ENCODE data around the gene MOSPD3.

Gene MOSPD3

GRCh38 chr7:100572281-100572948 is 39.9 kb upstream of the MOSPD3 start:
- Histone ChIP-seq H3K4me1 (ENCODE audit: insufficient read depth, low read length) (peaks cover 18% of the 10 kb centered on the region; the same call in 1 of the 2 replicates), H3K36me3 (ENCODE audit: insufficient read depth, low read length) (no peaks in the 10 kb centered on the region), H3K9me3 (ENCODE audit: control insufficient read depth, insufficient read depth, low read length) (no peaks in the 10 kb centered on the region), H3K9ac (ENCODE audit: low read depth, low read length) (no peak overlapping the region)

- H3K9ac ChIP-seq (ENCODE audit: low read depth, low read length) = no peak overlapping the region
- H3K9me3 ChIP-seq (ENCODE audit: control insufficient read depth, insufficient read depth, low read length) = no peaks in the 10 kb centered on the region
- peaks cover 16% of the 10 kb centered on the region; the same call in 1 of the 2 replicates for H3K4me1 ChIP-seq (ENCODE audit: insufficient read depth, low read length)
- no peaks in the 10 kb centered on the region for H3K36me3 ChIP-seq (ENCODE audit: insufficient read depth, low read length)
Measured at GRCh38 chr7:100572949-100573675, 39.2 kb upstream of the MOSPD3 start.

GRCh38 chr7:100573691-100574361 is 38.5 kb upstream of the MOSPD3 start, which contains the start of gene SAP25:
Gene SAP25, minus strand, starts transcription at chr7:100573900. Its CDS starts 158 bp downstream, at chr7:100573742.
- H3K4me1 ChIP-seq (ENCODE audit: insufficient read depth, low read length) = peaks cover 15% of the 10 kb centered on the region; the same call in 1 of the 2 replicates
- no peak within 1 kb of the TSS for H3K9ac ChIP-seq (ENCODE audit: low read depth, low read length)
- H3K36me3 ChIP-seq (ENCODE audit: insufficient read depth, low read length) = no peaks in the 10 kb centered on the region
- no peaks in the 10 kb centered on the region for H3K9me3 ChIP-seq (ENCODE audit: control insufficient read depth, insufficient read depth, low read length)

DNA sequence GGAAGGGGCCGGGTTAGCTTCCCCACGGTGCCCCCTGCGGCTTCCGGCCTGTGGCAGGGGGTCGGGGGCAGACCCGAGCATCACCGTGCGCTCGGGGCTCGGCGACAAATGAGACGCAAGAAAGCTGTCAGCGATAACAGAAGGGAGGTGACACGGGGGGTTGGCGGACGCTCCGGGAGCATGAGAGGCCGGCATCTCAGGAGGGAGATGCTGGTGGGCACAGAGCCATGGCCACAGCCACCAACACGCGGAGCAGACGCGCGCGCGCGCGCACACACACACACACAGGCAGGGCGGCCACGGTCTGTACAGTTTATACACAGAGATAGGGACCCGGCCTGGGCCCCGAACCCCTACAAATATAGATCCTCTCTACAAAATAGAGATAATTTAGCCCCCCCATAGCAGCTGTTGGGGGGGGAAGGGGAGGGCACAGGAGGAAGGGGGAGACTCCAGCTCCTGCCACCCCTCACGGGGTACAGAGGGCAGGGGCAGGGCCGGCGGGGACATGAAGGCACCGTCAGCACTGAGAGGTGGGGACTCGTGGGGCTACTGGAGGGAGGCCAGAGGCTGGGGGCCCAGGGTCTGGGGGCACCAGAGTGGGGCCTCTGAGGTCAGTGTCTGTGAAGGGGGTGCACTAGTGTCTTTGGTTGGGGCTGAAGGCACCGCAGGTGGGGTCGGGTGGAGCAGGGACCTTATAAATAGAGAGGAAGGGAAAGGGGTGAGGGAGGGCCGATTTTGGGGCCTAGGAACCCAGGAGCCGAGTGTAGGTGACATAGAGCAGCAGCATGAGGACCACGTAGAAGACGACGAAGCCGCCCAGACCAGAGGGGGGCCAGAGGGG is 37.8 kb upstream of the MOSPD3 start:
- H3K9ac ChIP-seq (ENCODE audit: low read depth, low read length) = no peak overlapping the region
- peaks cover 10% of the 10 kb centered on the region; the same call in 1 of the 2 replicates for H3K4me1 ChIP-seq (ENCODE audit: insufficient read depth, low read length)
- no peaks in the 10 kb centered on the region for H3K9me3 ChIP-seq (ENCODE audit: control insufficient read depth, insufficient read depth, low read length)
- 0 out of 2 replicates have a peak, but pooled peaks cover under 1% of the 10 kb centered on the region for H3K36me3 ChIP-seq (ENCODE audit: insufficient read depth, low read length)

- H3K36me3 ChIP-seq (ENCODE audit: insufficient read depth, low read length) = 0 out of 2 replicates have a peak, but pooled peaks cover 4% of the 10 kb centered on the region
- H3K4me1 ChIP-seq (ENCODE audit: insufficient read depth, low read length) = peaks cover 10% of the 10 kb centered on the region; the same call in 1 of the 2 replicates
Measured at GRCh38 chr7:100575206-100575631, 37.1 kb upstream of the MOSPD3 start.

DNA sequence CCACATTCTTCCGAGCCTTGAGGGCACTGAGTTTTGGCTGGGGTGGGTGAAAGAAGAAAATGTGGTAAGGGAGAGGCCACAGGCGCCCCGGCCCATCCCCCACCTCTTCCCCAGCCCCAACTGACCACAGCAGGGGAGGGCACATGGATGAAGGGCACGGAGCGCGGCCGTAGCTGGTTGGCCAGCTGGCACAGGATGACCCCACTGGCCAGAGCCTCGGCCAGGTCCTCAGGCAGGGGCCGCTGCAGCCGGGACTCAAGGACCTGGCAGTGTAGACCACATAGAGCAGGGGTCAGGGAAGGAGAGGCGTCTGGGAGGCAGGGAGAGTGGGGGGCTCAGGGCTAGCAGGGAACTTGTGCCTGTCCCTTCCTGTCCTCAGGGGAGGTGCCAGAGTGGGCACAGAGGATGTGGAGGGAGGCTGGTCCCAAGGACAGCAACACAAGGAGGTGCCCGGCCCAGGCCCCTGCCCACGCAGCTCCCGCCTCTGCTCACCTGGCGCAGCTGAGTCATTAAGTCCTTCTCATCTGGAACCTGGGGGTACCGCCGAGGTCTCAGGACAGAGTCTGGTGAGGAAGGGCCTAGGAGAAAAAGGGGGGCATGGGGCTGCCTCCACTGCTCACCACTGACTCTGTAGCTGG is 36.5 kb upstream of the MOSPD3 start:
- H3K36me3 ChIP-seq (ENCODE audit: insufficient read depth, low read length) = peaks cover 7% of the 10 kb centered on the region; the same call in 1 of the 2 replicates
- peaks cover 10% of the 10 kb centered on the region; the same call in 1 of the 2 replicates for H3K4me1 ChIP-seq (ENCODE audit: insufficient read depth, low read length)

More at GRCh38 chr7:100575206-100575631, 37.1 kb upstream of the MOSPD3 start:
- no peaks in the 10 kb centered on the region for H3K9me3 ChIP-seq (ENCODE audit: control insufficient read depth, insufficient read depth, low read length)
- H3K9ac ChIP-seq (ENCODE audit: low read depth, low read length) = no peak overlapping the region

DNA sequence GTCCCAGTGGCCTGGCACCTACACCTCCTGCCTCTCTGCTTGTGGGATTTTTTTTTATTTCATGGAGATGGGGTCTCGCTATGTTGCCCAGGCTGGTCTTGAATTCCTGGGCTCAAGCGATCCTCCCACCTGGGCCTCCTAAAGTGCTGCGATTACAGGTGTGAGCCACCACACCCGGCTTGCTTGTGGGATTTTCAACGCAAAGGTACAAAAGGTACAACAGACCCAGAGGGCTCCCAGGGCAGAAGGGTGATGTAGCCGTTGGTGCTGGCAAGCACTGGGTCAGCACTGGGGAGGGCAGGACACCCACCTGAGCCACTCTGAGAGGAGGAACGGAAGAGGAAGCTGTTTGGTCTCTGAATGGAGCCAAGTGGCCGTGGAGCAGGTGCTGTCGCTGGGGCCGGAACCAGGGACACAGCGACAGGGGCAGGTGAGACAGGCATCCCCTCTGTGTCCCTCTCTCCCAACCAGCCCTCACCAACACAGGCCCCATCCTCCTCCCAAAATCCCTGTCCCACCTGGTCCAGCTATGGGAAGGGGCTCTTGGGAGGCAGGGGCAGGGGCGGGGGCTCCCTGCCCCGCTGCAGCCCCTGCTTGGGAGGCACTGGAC is 35.9 kb upstream of the MOSPD3 start:
- Histone ChIP-seq H3K36me3 (ENCODE audit: insufficient read depth, low read length) (peaks cover 11% of the 10 kb centered on the region; the same call in 1 of the 2 replicates), H3K9me3 (ENCODE audit: control insufficient read depth, insufficient read depth, low read length) (no peaks in the 10 kb centered on the region), H3K9ac (ENCODE audit: low read depth, low read length) (no peak overlapping the region), H3K4me1 (ENCODE audit: insufficient read depth, low read length) (peaks cover 10% of the 10 kb centered on the region; the same call in 1 of the 2 replicates)

More for the DNA sequence above, 36.5 kb upstream of the MOSPD3 start:
- no peaks in the 10 kb centered on the region for H3K9me3 ChIP-seq (ENCODE audit: control insufficient read depth, insufficient read depth, low read length)
- no peak overlapping the region for H3K9ac ChIP-seq (ENCODE audit: low read depth, low read length)

DNA sequence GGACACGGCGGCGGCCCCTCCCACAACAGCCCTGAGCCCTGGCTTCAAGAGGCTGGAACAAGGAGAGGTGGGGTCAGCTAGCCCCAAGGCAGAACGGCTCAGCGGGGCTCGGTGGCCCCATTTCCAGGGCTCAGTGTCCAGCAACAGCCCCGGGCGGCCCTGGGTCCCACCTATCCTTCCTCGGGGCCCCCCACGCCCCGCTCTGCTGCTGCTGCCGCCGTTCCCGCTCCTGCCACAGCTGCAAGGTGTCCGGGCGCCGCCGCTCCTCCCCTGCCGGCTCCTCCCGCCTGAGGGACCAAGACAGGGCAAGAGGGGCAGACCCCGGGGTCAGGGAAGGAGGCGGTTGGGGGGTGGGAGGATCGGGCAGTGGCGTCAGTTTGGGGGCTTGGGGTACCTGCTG is 35.2 kb upstream of the MOSPD3 start:
- Histone ChIP-seq H3K9ac (ENCODE audit: low read depth, low read length) (no peak overlapping the region), H3K9me3 (ENCODE audit: control insufficient read depth, insufficient read depth, low read length) (no peaks in the 10 kb centered on the region), H3K4me1 (ENCODE audit: insufficient read depth, low read length) (peaks cover 5% of the 10 kb centered on the region; the same call in 1 of the 2 replicates), H3K36me3 (ENCODE audit: insufficient read depth, low read length) (peaks cover 13% of the 10 kb centered on the region; the same call in 1 of the 2 replicates)

GRCh38 chr7:100577507-100577906 is 34.8 kb upstream of the MOSPD3 start:
- Histone ChIP-seq H3K36me3 (ENCODE audit: insufficient read depth, low read length) (peaks cover 13% of the 10 kb centered on the region; the same call in 1 of the 2 replicates), H3K9me3 (ENCODE audit: control insufficient read depth, insufficient read depth, low read length) (no peaks in the 10 kb centered on the region), H3K4me1 (ENCODE audit: insufficient read depth, low read length) (peaks cover 3% of the 10 kb centered on the region; the same call in 1 of the 2 replicates), H3K9ac (ENCODE audit: low read depth, low read length) (no peak overlapping the region)

DNA sequence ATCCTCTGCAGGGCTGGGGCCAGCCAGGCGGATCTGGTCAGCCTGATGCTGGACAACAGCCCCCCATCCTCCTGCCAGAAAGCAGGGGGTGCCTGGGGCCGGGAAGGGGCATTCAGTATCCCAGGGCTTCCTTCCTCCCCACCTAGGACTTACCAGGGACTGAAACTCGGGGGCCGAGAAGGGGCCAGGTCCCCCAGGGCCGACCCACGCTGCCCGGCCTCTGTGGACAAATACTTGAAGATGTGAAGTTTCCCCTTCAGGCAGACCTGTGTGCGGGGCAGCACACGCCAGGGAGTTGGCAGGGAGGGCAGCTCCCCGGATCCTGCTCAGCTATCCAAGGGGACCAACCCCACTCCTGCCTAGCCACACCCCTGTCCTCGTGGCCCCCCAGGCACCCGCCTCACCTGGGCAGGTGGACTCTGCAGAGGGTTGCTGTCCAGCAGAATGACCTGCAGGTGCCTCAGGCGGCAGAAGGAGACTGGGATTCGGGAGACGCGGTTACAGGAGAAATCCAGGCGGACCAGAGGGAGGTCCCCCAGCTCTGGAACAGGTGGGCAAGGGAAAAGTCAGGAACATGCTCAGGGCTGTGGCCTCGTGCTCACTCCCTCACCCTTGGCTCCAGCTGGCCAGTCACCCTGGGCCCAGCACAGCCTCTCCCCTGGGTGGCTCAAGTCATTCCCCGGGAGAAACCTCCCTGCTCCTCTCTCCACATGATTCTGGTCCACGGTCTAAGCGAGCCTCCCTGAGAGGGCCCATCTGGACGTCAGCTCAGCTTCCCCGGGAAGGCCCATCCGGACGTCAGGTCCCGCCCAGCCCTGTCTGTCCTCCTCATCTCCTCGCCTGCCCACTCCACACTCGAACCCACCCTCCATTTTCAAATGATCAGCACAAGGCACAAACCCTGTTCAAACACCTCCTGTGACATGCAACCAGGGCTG is 33.8 kb upstream of the MOSPD3 start:
- H3K9me3 ChIP-seq (ENCODE audit: control insufficient read depth, insufficient read depth, low read length) = no peaks in the 10 kb centered on the region
- peaks cover 13% of the 10 kb centered on the region; the same call in 1 of the 2 replicates for H3K36me3 ChIP-seq (ENCODE audit: insufficient read depth, low read length)
- no peak overlapping the region for H3K9ac ChIP-seq (ENCODE audit: low read depth, low read length)
- no peaks in the 10 kb centered on the region; the same call in 1 of the 2 replicates for H3K4me1 ChIP-seq (ENCODE audit: insufficient read depth, low read length)

GRCh38 chr7:100580466-100581283 is 31.7 kb upstream of the MOSPD3 start:
- H3K9ac ChIP-seq (ENCODE audit: low read depth, low read length) = no peak overlapping the region
- H3K36me3 ChIP-seq (ENCODE audit: insufficient read depth, low read length) = peaks cover 13% of the 10 kb centered on the region; the same call in 1 of the 2 replicates
- H3K9me3 ChIP-seq (ENCODE audit: control insufficient read depth, insufficient read depth, low read length) = no peaks in the 10 kb centered on the region
- no peaks in the 10 kb centered on the region; the same call in 1 of the 2 replicates for H3K4me1 ChIP-seq (ENCODE audit: insufficient read depth, low read length)

Measured in ES-I3 (cell line).